Spleen (tissue), 7 donors: ENCODE data around the gene CCDC110.

ENCODE experiments used
- CTCF ChIP-seq, 11 experiments: fragments of 200-600 bp in 7 of 11; fragments of 450-650 bp in 4 of 11; sonication (generic) in 4 of 11; IDR thresholded peaks in 8 of 11; conservative IDR thresholded peaks in 3 of 11; 1 replicate in 7 of 11; 2 replicates in 4 of 11; pipeline versions ENCODE4 v1.4.0 to v1.8.0; 2016 to 2021; ENCODE audit warnings: antibody characterized with exemption in 11 of 11, inconsistent platforms in 4 of 11, mild to moderate bottlenecking in 1 of 11
- POLR2A ChIP-seq, 3 donors: fragments of 450-650 bp; IDR thresholded peaks; one replicate each; pipeline ENCODE4 v1.5.1; 2017; ENCODE audit warnings: antibody characterized with exemption in 3 of 3, mild to moderate bottlenecking in 1 of 3
- POLR2AphosphoS5 ChIP-seq, 3 donors: sonication (generic); formaldehyde crosslinking; IDR thresholded peaks; one replicate each; pipeline ENCODE4 v1.5.1; 2017; ENCODE audit warnings: antibody characterized with exemption in 3 of 3
- donor health status: DM: no; HTN: no; CAD: no; lungs with moderate emphysema.
- donor health status: DM: no; HTN: no; CAD: no.
- donor health status: DM: no; HTN: no; CAD: no.

- TF ChIP-seq CTCF (IDR thresholded peaks at IDR 0.05 in 8 of 11, conservative IDR thresholded peaks at IDR 0.05 in 3 of 11) (no peak), POLR2AphosphoS5 (IDR thresholded peaks at IDR 0.05) (no peak), POLR2A (IDR thresholded peaks at IDR 0.05) (no peak)
These were observed 6.6 kb downstream of the CCDC110 start for GRCh38 chr4:185464887-185465286.
